Prostate gland (tissue), 2 donors: ENCODE data around the gene TXNDC15. TPM values are rescaled to one million over a fixed set of nuclear protein-coding genes. Genes with fewer than 3 reads are reported as not detected.

ENCODE experiments used
- DNase-seq: peaks from one replicate; pipeline ENCODE4 v3.0.0-alpha.2; 2019; ENCODE audit warnings: low spot score
- H3K27ac ChIP-seq, 2 donors: fragments of 200-600 bp; sonication (generic); 2 replicates each; pipeline ENCODE4 v1.5.1; 2017 to 2019
- H3K27me3 ChIP-seq: fragments of 200-600 bp; sonication (generic); replicated peaks from 2 replicates; pipeline ENCODE4 v1.5.1; 2019; ENCODE audit not compliant: insufficient read depth
- H3K36me3 ChIP-seq, 2 donors: fragments of 200-600 bp; sonication (generic); 1 replicate in 1 of 2; 2 replicates in 1 of 2; pipeline versions ENCODE4 v1.5.1 to v1.8.1; 2017 to 2019
- H3K4me1 ChIP-seq: fragments of 200-600 bp; sonication (generic); replicated peaks from 2 replicates; pipeline ENCODE4 v1.5.1; 2019
- H3K4me3 ChIP-seq, 2 donors: fragments of 200-600 bp; sonication (generic); 2 replicates each; pipeline ENCODE4 v1.5.1; 2017 to 2019
- H3K9me3 ChIP-seq: fragments of 200-600 bp; sonication (generic); 2 replicates; pipeline ENCODE4 v1.5.1; 2017
- POLR2A ChIP-seq: fragments of 450-650 bp; IDR thresholded peaks from one replicate; pipeline ENCODE4 v1.6.1; 2016; ENCODE audit warnings: antibody characterized with exemption, mild to moderate bottlenecking
- POLR2AphosphoS5 ChIP-seq: sonication (generic); formaldehyde crosslinking; IDR thresholded peaks from one replicate; pipeline ENCODE4 v1.6.1; 2017; ENCODE audit warnings: antibody characterized with exemption
- WGBS: methylation state at CpG from one replicate; pipeline ENCODE4 v1.1.5; 2018; 5-methylcytosine and 5-hydroxymethylcytosine counted together
- intact Hi-C: fragments of 100-400 bp; cut with DNase I; formaldehyde crosslinking; loops from one replicate; pipeline ENCODE4 v1.14.2; 2022
- total RNA-seq, 2 donors: library from RNA; depleted of rRNA; stranded (reverse); fragments of >200 nt; gene quantifications; one replicate each; pipeline ENCODE4 v1.1.0, GENCODE V29; 2016
- TF ChIP-seq, protein P1 (sequence below), 4 experiments: fragments of 200-600 bp in 2 of 4; fragments of 450-650 bp in 2 of 4; sonication (generic) in 2 of 4; IDR thresholded peaks; 1 replicate in 3 of 4; 2 replicates in 1 of 4; pipeline ENCODE4 v1.5.1; 2016 to 2019; ENCODE audit warnings: antibody characterized with exemption in 4 of 4, mild to moderate bottlenecking in 2 of 4, moderate library complexity in 2 of 4

Gene TXNDC15, protein sequence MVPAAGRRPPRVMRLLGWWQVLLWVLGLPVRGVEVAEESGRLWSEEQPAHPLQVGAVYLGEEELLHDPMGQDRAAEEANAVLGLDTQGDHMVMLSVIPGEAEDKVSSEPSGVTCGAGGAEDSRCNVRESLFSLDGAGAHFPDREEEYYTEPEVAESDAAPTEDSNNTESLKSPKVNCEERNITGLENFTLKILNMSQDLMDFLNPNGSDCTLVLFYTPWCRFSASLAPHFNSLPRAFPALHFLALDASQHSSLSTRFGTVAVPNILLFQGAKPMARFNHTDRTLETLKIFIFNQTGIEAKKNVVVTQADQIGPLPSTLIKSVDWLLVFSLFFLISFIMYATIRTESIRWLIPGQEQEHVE
- total RNA-seq = 100 to 1,000 TPM in 1 of 2 donors, 10 to 100 TPM in 1; 76.1 to 132 TPM

DNA sequence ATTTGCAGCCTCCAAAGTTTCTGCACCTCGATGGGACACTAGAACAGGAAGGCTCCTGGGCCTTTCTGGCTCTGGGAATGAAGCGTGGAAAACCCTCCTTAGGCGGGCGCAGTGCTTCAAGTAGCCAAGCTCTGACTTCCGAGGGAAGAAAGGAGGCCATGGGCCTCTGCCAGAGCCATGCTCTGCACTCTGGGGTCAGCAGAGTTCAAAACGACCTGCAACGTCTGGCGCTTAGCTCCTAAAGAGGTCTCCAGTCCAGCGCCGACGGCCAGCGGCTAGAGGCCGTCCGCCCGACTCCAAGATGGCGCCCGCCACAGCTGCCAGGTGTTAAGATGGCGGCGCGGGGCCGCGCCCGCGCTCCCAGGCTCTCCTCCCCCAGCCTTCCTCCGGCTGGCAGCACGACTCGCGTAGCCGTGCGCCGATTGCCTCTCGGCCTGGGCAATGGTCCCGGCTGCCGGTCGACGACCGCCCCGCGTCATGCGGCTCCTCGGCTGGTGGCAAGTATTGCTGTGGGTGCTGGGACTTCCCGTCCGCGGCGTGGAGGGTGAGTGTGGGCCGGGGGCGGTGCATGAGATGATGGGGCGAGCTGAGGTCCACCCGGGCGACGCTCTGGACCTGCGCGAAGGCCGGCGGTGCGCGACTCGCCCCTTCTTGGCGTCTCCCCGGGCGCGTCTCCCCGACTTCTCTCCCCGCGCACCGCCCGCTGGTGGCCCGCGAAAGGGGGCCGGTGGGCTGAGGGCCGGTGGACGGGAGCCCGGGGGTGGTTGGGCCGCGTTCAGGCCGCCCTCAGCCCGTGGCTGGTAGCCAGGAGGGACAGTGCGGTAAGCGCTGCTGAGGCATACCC is at the start of gene TXNDC15:
TSS of gene TXNDC15 (plus strand) at position 385 of the 844 bp plus-strand sequence. CDS start at position 442, 57 bp downstream.
- DNase-seq = peak; percentile 80
- Histone ChIP-seq H3K4me1 (peaks cover 6% of the 10 kb centered on the region), H3K27me3 (no peaks in the 10 kb centered on the region), H3K27ac (peak within 1 kb of the TSS; percentile 90 to 93), H3K4me3 (peak within 1 kb of the TSS; percentile 84 to 86), H3K36me3 (no peaks in the 10 kb centered on the region), H3K9me3 (no peaks in the 10 kb centered on the region)
- TF ChIP-seq, protein P1, sequence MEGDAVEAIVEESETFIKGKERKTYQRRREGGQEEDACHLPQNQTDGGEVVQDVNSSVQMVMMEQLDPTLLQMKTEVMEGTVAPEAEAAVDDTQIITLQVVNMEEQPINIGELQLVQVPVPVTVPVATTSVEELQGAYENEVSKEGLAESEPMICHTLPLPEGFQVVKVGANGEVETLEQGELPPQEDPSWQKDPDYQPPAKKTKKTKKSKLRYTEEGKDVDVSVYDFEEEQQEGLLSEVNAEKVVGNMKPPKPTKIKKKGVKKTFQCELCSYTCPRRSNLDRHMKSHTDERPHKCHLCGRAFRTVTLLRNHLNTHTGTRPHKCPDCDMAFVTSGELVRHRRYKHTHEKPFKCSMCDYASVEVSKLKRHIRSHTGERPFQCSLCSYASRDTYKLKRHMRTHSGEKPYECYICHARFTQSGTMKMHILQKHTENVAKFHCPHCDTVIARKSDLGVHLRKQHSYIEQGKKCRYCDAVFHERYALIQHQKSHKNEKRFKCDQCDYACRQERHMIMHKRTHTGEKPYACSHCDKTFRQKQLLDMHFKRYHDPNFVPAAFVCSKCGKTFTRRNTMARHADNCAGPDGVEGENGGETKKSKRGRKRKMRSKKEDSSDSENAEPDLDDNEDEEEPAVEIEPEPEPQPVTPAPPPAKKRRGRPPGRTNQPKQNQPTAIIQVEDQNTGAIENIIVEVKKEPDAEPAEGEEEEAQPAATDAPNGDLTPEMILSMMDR (IDR thresholded peaks at IDR 0.05) = no peak
- TF ChIP-seq POLR2AphosphoS5 (peak; percentile 83), POLR2A (peak; percentile 55)
- WGBS = 4% methylated on average over 72 of the region's 79 CpGs
- intact Hi-C loops = loop anchor here (2.0 kb wide), 1 partner anchor 31 kb away; the partner anchor contains the start of gene PCBD2

DNA sequence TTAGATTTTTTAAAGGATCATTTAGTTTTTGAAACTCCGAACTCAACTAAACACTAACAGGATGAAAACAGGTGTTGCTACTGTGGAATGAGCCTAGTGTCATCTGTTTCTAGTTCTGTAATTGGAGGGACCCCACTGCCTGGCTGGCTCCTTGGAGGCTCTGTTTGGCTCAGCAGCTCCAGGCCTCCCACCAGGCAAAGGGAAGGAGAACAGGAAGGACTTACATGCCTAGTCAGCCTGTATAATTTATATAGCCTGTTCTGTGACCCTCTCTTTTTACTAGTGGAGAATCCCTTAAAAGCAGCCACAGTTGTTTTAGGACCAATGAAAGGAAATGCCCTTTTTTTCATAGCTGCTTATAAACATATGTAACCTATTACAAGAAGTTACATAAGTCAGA is 49.5 kb upstream of the TXNDC15 start:
- TF ChIP-seq POLR2AphosphoS5 (no peak), POLR2A (no peak)
- TF ChIP-seq, protein P1 (IDR thresholded peaks at IDR 0.05) = no peak
- no peak overlapping the region for H3K4me3 ChIP-seq
- no peaks in the 10 kb centered on the region for H3K4me1 ChIP-seq
- 95% methylated on average over 1 of the region's 1 CpG for WGBS
- H3K9me3 ChIP-seq = no peaks in the 10 kb centered on the region
- intact Hi-C loops = no loop called here
- DNase-seq = no peak
- H3K36me3 ChIP-seq = no peaks in the 10 kb centered on the region
- H3K27me3 ChIP-seq = no peaks in the 10 kb centered on the region
- H3K27ac ChIP-seq = no peak overlapping the region

DNA sequence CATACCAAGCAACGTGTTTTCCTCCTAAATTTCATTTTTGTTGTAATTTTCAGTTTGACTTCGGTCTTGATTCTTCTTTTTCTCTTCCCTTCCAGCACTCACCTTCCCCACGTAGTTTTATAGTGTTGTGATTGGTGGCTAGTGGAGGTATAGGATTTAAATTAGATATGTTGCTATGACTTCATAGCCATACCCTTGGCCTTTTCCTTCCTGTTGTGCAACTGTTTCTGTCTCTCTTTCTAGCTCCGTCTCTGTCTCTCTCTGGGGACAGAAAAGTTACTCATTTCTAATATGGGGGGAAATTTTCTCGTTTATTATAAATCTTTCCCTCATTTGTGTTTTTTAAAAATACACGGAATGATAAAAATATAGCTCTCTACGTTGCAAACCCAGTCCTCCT is 49.0 kb upstream of the TXNDC15 start:
- Histone ChIP-seq H3K27ac (no peak overlapping the region), H3K4me1 (no peaks in the 10 kb centered on the region), H3K36me3 (no peaks in the 10 kb centered on the region), H3K27me3 (no peaks in the 10 kb centered on the region), H3K9me3 (no peaks in the 10 kb centered on the region), H3K4me3 (no peak overlapping the region)
- no peak for TF ChIP-seq POLR2A
- no peak for TF ChIP-seq POLR2AphosphoS5
- TF ChIP-seq, protein P1 (IDR thresholded peaks at IDR 0.05) = no peak
- intact Hi-C loops = no loop called here
- 91% methylated on average over 7 of the region's 7 CpGs for WGBS
- no peak for DNase-seq

DNA sequence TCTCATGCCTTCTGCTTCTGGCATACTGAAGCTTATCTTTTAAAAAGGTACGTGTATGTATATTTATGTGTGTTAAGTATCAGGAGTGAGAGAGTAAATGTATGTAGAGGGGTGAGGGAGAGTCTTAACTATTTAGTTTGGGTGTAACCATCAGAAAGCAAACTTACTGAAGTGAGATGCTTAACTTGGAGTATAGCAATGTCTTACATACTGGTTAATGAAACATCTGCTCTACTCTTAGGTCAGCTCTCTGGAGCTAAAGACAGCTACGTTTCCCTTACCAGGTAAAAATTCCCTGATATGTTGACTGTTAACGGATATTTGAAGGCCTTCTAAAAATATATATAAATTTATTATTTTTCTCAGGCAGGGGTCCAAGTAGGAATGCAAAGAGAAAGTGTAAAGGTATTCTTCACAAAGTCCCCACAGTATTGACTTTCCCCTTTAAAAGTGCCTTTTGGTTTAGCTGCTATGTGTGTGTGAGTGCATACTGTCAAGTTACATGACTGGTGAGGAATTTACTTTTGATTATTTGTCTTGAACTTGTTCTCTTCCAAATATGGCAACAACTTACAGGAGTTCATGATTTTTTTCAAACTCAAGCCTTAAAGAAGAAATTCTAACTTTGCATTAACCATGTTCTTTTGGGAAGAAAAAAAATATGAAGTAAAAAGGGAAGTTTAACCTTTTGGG is 40.7 kb upstream of the TXNDC15 start:
- 85% methylated on average over 3 of the region's 3 CpGs for WGBS
- no peaks in the 10 kb centered on the region for H3K36me3 ChIP-seq
- TF ChIP-seq POLR2A (no peak), POLR2AphosphoS5 (no peak)
- TF ChIP-seq, protein P1 (IDR thresholded peaks at IDR 0.05) = no peak

More for the DNA sequence above, 40.7 kb upstream of the TXNDC15 start:
- intact Hi-C loops = no loop called here
- H3K9me3 ChIP-seq = no peaks in the 10 kb centered on the region
- no peak overlapping the region for H3K27ac ChIP-seq
- H3K27me3 ChIP-seq = no peaks in the 10 kb centered on the region
- no peak overlapping the region for H3K4me3 ChIP-seq
- DNase-seq = no peak
- H3K4me1 ChIP-seq = no peaks in the 10 kb centered on the region
